LNCaP clone FGC (cell line): ENCODE data around the gene TM9SF4.

Experiments
- DNase-seq: peaks from one replicate; pipeline ENCODE4 v3.0.0-alpha.2; 2011; ENCODE audit warnings: low read depth
- H3K4me3 ChIP-seq: 2 replicates; pipeline ENCODE4 v1.5.1; 2011; ENCODE audit warnings: mild to moderate bottlenecking, low read depth, low read length, control low read depth
- CTCF ChIP-seq: IDR thresholded peaks from 2 replicates; pipeline ENCODE4 v1.5.1; 2012; ENCODE audit warnings: mild to moderate bottlenecking; ENCODE audit not compliant: control insufficient read depth, insufficient read depth; ENCODE audit errors: extremely low read depth

TM9SF4 gene

GRCh38 chr20:32153771-32154170 is 44.3 kb downstream of the TM9SF4 start:
- no peak for DNase-seq
- no peak overlapping the region for H3K4me3 ChIP-seq
- TF ChIP-seq CTCF, result no peak

DNA sequence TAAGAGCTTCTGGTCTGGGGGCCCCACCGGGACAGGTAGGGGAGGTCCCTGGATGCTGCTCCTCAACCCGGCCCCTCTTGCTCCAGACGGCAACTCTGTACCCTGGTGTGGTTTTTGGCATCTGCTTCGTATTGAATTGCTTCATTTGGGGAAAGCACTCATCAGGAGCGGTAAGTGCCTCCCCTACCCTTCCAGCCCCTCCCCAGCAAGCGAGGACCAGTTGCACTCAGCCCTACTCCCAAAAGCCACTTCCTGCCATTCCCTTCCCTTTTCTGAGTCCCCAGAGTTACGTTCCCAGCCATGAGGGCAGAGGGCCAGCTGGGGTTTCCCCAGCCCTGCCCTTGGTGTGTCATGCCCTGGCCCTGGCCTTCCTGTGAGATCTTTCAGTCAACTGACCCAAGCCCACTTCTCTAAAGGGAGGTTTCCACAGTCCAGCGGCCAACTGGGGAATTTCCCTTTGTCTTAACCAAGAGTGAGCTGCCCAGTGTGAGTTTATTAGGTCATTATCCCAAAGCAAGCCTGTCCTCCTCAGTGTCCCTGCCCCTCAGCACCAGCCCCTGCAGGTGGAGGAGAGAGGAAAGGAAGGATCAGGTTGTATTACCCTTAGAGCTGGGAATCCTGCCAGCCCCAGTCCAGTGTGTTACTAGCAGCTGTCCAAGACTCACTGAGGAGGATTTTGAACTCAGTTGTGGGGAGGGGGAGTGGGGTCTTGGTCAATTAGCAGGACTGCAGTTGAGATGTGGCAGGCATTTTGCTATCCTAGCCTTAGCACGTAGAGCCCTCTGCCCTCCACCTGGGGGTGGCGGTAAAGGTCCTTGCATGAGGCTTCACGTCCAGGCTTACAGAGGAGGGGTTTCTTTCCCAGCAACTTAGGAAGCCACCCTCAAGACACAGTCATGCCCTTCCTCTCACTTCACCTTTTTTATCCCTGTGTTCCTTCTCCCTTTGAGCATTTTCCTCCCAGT is 45.8 kb downstream of the TM9SF4 start:
- peak; percentile 75 for TF ChIP-seq CTCF
- DNase-seq, result peak; percentile 1
- no peak overlapping the region for H3K4me3 ChIP-seq

GRCh38 chr20:32157611-32158010 is 48.1 kb downstream of the TM9SF4 start:
- no peak overlapping the region for H3K4me3 ChIP-seq
- TF ChIP-seq CTCF, result no peak
- no peak for DNase-seq

DNA sequence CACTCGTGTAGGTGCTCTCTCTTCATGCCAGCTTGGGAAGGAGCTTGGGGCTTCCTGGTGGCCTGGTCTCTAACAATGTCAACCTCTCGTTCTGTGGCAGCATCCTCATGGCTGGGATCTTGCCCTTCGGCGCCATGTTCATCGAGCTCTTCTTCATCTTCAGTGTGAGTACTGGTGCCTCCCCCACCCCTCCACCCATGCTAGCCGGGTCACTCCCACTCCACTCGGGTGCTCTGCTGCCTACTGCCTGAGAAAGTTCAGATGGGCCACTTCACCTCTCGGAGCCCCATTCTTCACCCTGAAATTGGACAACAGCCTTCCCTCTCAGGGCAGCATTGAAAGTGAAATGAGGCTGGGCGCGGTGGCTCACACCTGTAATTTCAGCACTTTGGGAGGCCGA is 48.8 kb downstream of the TM9SF4 start:
- no peak overlapping the region for H3K4me3 ChIP-seq
- no peak for DNase-seq
- no peak for TF ChIP-seq CTCF

DNA sequence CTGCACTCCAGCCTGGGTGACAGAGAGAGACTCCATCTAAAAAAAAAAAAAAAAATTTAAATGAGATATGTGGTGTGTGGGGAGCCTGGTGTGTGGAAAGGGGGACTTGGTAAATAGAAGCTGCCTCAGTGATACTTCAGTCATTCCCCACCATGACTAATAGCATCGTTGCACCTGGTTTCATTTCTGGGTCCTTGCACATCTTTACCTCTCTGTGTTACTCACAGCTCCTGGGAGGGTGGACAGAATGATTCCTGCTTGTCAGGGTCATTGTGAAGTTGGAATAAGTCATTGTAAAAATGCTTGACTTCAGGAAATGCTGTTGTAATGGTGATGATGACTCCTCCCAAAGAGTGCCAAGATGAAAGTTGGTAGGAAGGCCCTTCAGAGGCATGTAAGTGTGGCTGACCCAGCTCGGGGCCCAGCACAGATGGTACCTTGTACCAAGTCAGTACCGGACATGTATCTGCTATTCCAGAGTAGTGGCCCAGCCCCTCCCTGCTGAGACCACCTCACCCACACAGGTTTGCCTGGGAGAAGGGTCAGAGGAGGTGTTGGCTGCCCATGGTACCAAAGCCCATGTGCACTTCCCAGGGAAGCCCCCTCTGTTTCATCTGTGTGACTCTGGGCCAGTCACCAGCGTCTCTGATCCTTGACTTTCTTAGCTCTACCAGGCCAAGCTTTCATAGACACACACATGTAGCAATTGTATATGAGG is 49.6 kb downstream of the TM9SF4 start:
- DNase-seq, result no peak
- H3K4me3 ChIP-seq, result no peak overlapping the region
- TF ChIP-seq CTCF, result no peak

DNA sequence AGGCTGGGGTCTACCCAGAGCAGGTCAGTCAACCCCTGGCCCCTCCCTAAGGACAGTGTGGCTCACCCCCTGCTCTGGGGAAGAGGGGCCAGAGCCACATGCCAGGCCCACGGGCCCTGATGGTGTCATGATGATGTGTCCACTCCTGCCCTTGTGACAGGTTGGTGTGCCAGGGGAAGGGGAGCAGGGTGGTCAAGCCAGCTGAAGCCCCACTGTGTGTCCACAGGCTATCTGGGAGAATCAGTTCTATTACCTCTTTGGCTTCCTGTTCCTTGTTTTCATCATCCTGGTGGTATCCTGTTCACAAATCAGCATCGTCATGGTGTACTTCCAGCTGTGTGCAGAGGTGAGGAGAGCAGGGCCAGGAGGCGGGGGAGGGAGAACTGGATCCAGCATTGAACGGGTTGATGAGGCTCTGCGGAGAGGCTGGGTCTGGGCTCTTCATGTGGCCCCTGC is 50.3 kb downstream of the TM9SF4 start:
- no peak for DNase-seq
- TF ChIP-seq CTCF, result no peak
- H3K4me3 ChIP-seq, result no peak overlapping the region
